ENCODE results near the gene ALDH1B1. TPM values are rescaled to one million over a fixed set of nuclear protein-coding genes. Genes with fewer than 3 reads are reported as not detected.

The ALDH1B1 gene
- total RNA-seq, 3 donors from 2014 or later = 10.2 to 18.4 (median 11.0) TPM

DNA sequence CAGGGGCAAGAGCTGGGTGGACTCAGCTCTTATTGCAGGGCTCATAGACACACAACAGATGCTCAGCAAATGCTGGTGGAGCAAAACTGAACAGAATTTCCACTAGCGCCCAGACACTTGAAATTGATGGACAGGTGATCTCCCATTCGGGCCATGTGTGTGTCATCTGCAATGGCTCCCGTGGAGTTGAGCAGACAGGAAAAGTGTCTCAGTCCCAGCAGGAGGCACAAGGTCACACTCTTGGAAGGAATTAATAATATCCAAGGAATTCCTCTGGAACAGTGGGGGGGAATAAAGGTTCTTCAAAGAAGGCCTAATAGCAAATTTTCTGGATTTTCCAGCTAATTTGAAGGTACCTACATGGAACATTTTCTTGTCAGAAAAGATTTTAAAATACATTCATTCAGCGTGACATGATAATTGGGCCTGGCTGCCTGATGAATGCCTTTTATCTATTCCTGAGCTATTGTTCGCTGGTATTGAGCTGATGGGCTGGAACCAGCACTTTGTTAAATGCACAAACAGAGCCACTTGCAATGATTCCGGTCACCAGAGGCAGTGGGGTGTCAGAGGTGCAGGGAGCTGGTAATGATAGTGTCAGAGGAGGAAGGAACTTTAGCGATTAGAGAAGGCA is 31.5 kb upstream of the ALDH1B1 start:
- TF ChIP-seq POLR2AphosphoS5 (IDR thresholded peaks at IDR 0.05) (no peak), POLR2A (IDR thresholded peaks at IDR 0.05) (no peak)
- TF ChIP-seq, protein P1, sequence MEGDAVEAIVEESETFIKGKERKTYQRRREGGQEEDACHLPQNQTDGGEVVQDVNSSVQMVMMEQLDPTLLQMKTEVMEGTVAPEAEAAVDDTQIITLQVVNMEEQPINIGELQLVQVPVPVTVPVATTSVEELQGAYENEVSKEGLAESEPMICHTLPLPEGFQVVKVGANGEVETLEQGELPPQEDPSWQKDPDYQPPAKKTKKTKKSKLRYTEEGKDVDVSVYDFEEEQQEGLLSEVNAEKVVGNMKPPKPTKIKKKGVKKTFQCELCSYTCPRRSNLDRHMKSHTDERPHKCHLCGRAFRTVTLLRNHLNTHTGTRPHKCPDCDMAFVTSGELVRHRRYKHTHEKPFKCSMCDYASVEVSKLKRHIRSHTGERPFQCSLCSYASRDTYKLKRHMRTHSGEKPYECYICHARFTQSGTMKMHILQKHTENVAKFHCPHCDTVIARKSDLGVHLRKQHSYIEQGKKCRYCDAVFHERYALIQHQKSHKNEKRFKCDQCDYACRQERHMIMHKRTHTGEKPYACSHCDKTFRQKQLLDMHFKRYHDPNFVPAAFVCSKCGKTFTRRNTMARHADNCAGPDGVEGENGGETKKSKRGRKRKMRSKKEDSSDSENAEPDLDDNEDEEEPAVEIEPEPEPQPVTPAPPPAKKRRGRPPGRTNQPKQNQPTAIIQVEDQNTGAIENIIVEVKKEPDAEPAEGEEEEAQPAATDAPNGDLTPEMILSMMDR (IDR thresholded peaks at IDR 0.05) = no peak
- no peaks in the 10 kb centered on the region for H3K9me3 ChIP-seq
- H3K4me1 ChIP-seq = no peaks in the 10 kb centered on the region
- DNase-seq (ENCODE audit: low spot score in 2 of 2) = no peak
- intact Hi-C loops (cut with DNase I; ENCODE audit: low total_unique reads) = no loop called here
- no peaks in the 10 kb centered on the region for H3K27me3 ChIP-seq
- no peak overlapping the region for H3K4me3 ChIP-seq
- H3K27ac ChIP-seq = no peak overlapping the region
- no peaks in the 10 kb centered on the region for H3K36me3 ChIP-seq

DNA sequence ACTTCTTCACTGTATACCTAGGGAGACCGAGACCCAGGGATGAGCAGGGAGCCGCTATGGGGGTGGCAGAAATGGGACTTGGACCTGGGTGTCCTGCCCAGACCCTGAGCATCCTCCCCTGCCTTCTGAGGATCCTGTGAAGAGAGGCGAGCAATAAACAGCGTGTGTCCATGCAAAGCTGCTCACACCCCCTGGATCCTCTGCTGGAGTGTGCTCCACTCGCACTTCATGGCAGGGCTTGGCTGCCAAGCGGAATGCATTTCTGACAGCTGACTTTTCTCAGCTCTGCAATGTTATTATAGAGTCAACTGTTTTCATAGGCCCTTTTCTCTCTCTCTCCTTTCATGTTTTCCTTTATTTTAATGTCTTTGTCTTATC is 31.0 kb upstream of the ALDH1B1 start:
- no peaks in the 10 kb centered on the region for H3K27me3 ChIP-seq
- H3K36me3 ChIP-seq = no peaks in the 10 kb centered on the region
- no peak overlapping the region for H3K4me3 ChIP-seq
- intact Hi-C loops (cut with DNase I; ENCODE audit: low total_unique reads) = no loop called here
- no peaks in the 10 kb centered on the region for H3K9me3 ChIP-seq
- DNase-seq (ENCODE audit: low spot score in 2 of 2) = no peak
- TF ChIP-seq POLR2A (IDR thresholded peaks at IDR 0.05) (no peak), POLR2AphosphoS5 (IDR thresholded peaks at IDR 0.05) (no peak)
- TF ChIP-seq, protein P1 (IDR thresholded peaks at IDR 0.05) = no peak
- H3K27ac ChIP-seq = no peak overlapping the region
- no peaks in the 10 kb centered on the region for H3K4me1 ChIP-seq

DNA sequence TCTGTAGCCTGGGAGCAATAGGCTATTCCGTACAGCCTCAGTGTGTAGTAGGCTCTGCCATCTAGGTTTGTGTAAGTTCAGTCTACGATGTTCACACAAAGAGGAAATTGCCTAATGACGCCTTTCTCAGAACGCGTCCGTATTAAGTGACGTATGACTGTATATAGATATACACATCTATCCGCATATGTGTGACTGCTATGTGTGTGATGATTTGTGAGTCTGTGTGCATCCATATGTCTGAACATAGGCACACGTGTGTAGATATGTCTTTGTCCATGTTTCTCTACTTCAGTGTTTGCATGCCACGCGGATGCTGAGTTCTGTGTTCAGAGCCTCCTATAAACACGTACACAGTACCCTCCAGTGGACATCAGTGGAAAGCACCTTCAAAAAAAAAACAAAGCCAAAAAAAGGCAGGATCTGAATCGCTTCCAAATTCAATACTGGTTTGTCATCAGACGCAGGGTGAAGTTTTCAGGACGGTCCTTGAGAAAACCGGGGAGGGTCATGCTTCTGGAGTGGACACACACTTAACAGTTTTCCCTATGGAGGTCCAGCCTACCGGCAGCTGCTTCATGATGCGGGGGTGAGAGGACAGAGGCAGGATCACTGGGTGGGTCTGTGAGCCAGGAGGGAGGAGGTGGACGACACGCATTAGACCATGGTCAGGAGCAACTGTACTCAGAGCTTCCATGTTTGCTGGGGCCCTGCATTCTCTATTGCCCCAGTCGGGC is 29.5 kb upstream of the ALDH1B1 start:
- no peaks in the 10 kb centered on the region for H3K27me3 ChIP-seq
- peak in 1 of 2 donors; percentile 30 for DNase-seq (ENCODE audit: low spot score in 2 of 2)
- H3K4me1 ChIP-seq = no peaks in the 10 kb centered on the region
- no peaks in the 10 kb centered on the region for H3K36me3 ChIP-seq
- peak overlapping the region in 1 of 3 donors; percentile 39 for H3K4me3 ChIP-seq
- H3K27ac ChIP-seq = no peak overlapping the region
- TF ChIP-seq POLR2AphosphoS5 (IDR thresholded peaks at IDR 0.05) (no peak), POLR2A (IDR thresholded peaks at IDR 0.05) (no peak)
- TF ChIP-seq, protein P1 (IDR thresholded peaks at IDR 0.05) = peak in 2 of 3 donors; percentile 39 to 56
- intact Hi-C loops (cut with DNase I; ENCODE audit: low total_unique reads) = no loop called here
- no peaks in the 10 kb centered on the region for H3K9me3 ChIP-seq

DNA sequence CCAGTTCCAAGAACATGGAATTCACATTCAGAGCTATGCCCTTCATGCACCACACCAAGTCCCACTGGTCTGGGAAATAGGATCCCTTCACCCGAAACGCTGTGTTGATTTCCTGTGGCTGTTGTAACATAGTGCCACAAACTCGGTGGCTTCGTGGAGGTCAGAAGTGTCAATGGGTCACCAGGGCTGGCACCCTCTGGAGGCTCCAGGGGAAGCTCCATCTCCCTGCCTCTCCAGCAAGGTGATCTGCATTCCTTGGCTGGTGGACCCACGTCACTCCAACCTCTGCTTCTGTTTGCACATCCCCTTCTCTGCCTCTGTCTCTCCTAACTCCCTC is 28.9 kb upstream of the ALDH1B1 start:
- no peak for DNase-seq (ENCODE audit: low spot score in 2 of 2)
- H3K4me3 ChIP-seq = peak overlapping the region in 1 of 3 donors; percentile 39
- no peaks in the 10 kb centered on the region for H3K9me3 ChIP-seq
- intact Hi-C loops (cut with DNase I; ENCODE audit: low total_unique reads) = no loop called here
- TF ChIP-seq POLR2AphosphoS5 (IDR thresholded peaks at IDR 0.05) (no peak), POLR2A (IDR thresholded peaks at IDR 0.05) (no peak)
- TF ChIP-seq, protein P1 (IDR thresholded peaks at IDR 0.05) = no peak
- no peak overlapping the region for H3K27ac ChIP-seq
- no peaks in the 10 kb centered on the region for H3K36me3 ChIP-seq
- H3K27me3 ChIP-seq = no peaks in the 10 kb centered on the region
- H3K4me1 ChIP-seq = no peaks in the 10 kb centered on the region

DNA sequence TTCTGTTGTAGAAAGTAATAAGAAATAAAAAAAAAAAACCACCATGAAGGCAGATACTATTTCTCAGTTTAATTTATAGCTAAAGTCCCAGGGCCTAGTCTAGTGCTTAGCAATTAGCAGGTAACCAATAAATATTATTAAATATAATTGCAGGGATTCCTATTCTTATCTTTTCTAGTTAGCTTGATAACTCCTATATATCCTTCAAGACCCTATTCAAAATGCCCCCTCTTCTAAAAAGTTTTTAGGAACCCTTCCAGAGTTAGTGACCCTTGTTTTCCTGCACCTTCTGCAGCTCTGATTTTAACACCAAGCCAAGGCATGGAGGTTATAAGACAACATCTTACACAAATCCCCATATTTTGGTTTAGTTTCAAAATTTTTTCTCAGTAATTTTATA is 24.6 kb upstream of the ALDH1B1 start:
- no peak overlapping the region for H3K4me3 ChIP-seq
- TF ChIP-seq POLR2A (IDR thresholded peaks at IDR 0.05) = no peak
- TF ChIP-seq, protein P1 (IDR thresholded peaks at IDR 0.05) = no peak
- no peak for TF ChIP-seq POLR2AphosphoS5 (IDR thresholded peaks at IDR 0.05)
- no peaks in the 10 kb centered on the region for H3K4me1 ChIP-seq
- no peaks in the 10 kb centered on the region for H3K36me3 ChIP-seq
- H3K27ac ChIP-seq = no peak overlapping the region
- H3K9me3 ChIP-seq = no peaks in the 10 kb centered on the region
- no peak for DNase-seq (ENCODE audit: low spot score in 2 of 2)
- no peaks in the 10 kb centered on the region for H3K27me3 ChIP-seq
- intact Hi-C loops (cut with DNase I; ENCODE audit: low total_unique reads) = no loop called here

All from breast epithelium (tissue), 4 donors.